TTC549 (cell line): Measurements from ENCODE around the gene GIPC2.
"Not testable (repeated sequence)": the region's sequence is repeated elsewhere in the genome, so short reads cannot be mapped to it uniquely, and the experiment has no call there.

ENCODE experiments used
- FAIRE-seq: peaks from 2 replicates; lab custom pipeline; 2012; peaks lifted over from hg19 to GRCh38; lab: Jason Lieb, UNC

The GIPC2 gene

GRCh38 chr1:78070210-78070609, 24.4 kb downstream of the GIPC2 start:
- no peak for FAIRE-seq

GRCh38 chr1:78070758-78071157, 25.0 kb downstream of the GIPC2 start:
- FAIRE-seq = no peak

GRCh38 chr1:78071696-78072095, 25.9 kb downstream of the GIPC2 start:
- FAIRE-seq = no peak

- no peak for FAIRE-seq
Observed at GRCh38 chr1:78072216-78072615, 26.4 kb downstream of the GIPC2 start.

- FAIRE-seq = no peak
Observed at GRCh38 chr1:78073441-78073840, 27.7 kb downstream of the GIPC2 start.

- FAIRE-seq = no peak
Observed at GRCh38 chr1:78075621-78076020, 29.9 kb downstream of the GIPC2 start.

GRCh38 chr1:78078358-78078757, 32.6 kb downstream of the GIPC2 start:
- no peak for FAIRE-seq

- FAIRE-seq = no peak
Observed at GRCh38 chr1:78079580-78079979, 33.8 kb downstream of the GIPC2 start.

GRCh38 chr1:78080767-78081166, 35.0 kb downstream of the GIPC2 start:
- no peak for FAIRE-seq

GRCh38 chr1:78081980-78082860, 36.5 kb downstream of the GIPC2 start:
- FAIRE-seq = no peak

GRCh38 chr1:78084639-78085038, 38.9 kb downstream of the GIPC2 start:
- FAIRE-seq = not testable (repeated sequence)

GRCh38 chr1:78086697-78087096, 40.9 kb downstream of the GIPC2 start:
- no peak for FAIRE-seq

- FAIRE-seq = no peak
Observed at GRCh38 chr1:78088015-78088414, 42.2 kb downstream of the GIPC2 start.

- FAIRE-seq = no peak
Observed at GRCh38 chr1:78088486-78088885, 42.7 kb downstream of the GIPC2 start.

GRCh38 chr1:78089010-78089409, 43.2 kb downstream of the GIPC2 start:
- FAIRE-seq = no peak

GRCh38 chr1:78090472-78091133, 44.8 kb downstream of the GIPC2 start:
- no peak for FAIRE-seq

- FAIRE-seq = no peak
Observed at GRCh38 chr1:78091215-78091813, 45.5 kb downstream of the GIPC2 start.

- no peak for FAIRE-seq
Observed at GRCh38 chr1:78091886-78092285, 46.1 kb downstream of the GIPC2 start.

GRCh38 chr1:78092643-78093042, 46.9 kb downstream of the GIPC2 start:
- FAIRE-seq = no peak

- FAIRE-seq = no peak
Observed at GRCh38 chr1:78093560-78093959, 47.8 kb downstream of the GIPC2 start.

GRCh38 chr1:78094639-78095038, 48.9 kb downstream of the GIPC2 start:
- no peak for FAIRE-seq

GRCh38 chr1:78095593-78095992, 49.8 kb downstream of the GIPC2 start:
- FAIRE-seq = no peak

- FAIRE-seq = no peak
Observed at GRCh38 chr1:78096017-78096416, 50.3 kb downstream of the GIPC2 start.
